Smooth muscle cell (in vitro differentiated cells): ENCODE data around the gene ARHGAP25. TPM values are rescaled to one million over a fixed set of nuclear protein-coding genes. Genes with fewer than 3 reads are reported as not detected.
A peak's percentile ranks its signal among the peaks of the same experiment; 100 is the strongest.

ENCODE experiments used
- DNase-seq: peaks from one replicate; lab custom pipeline; 2025; ENCODE audit not compliant: unreplicated experiment; lab: John Stamatoyannopoulos, UW
- H2AFZ ChIP-seq: fragments of 200-600 bp; sonication (generic); 2 replicates; pipeline ENCODE4 v1.6.0; 2016; ENCODE audit warnings: antibody characterized with exemption, low read depth, mild to moderate bottlenecking
- H3F3A ChIP-seq: fragments of 200-600 bp; sonication (generic); 2 replicates; pipeline ENCODE4 v1.6.0; 2017; ENCODE audit warnings: antibody characterized with exemption, low read depth
- H3K27ac ChIP-seq: fragments of 200-600 bp; sonication (generic); 2 replicates; pipeline ENCODE4 v1.5.1; 2016; ENCODE audit warnings: low read depth, mild to moderate bottlenecking
- H3K27me3 ChIP-seq: fragments of 200-600 bp; sonication (generic); 2 replicates; pipeline ENCODE4 v1.6.1; 2016; ENCODE audit warnings: low read depth, mild to moderate bottlenecking
- H3K36me3 ChIP-seq: fragments of 200-600 bp; sonication (generic); 2 replicates; pipeline ENCODE4 v1.5.1; 2016; ENCODE audit warnings: low read depth
- H3K4me1 ChIP-seq: fragments of 200-600 bp; sonication (generic); 2 replicates; pipeline ENCODE4 v1.5.1; 2016; ENCODE audit warnings: low read depth
- H3K4me2 ChIP-seq: fragments of 200-600 bp; sonication (generic); 2 replicates; pipeline ENCODE4 v1.6.0; 2016; ENCODE audit warnings: mild to moderate bottlenecking
- H3K4me3 ChIP-seq: fragments of 200-600 bp; sonication (generic); 2 replicates; pipeline ENCODE4 v1.5.1; 2016; ENCODE audit warnings: mild to moderate bottlenecking
- H3K79me2 ChIP-seq: fragments of 200-600 bp; sonication (generic); 2 replicates; pipeline ENCODE4 v1.6.0; 2016; ENCODE audit warnings: low read depth, mild to moderate bottlenecking
- H3K9ac ChIP-seq: fragments of 200-600 bp; sonication (generic); 2 replicates; pipeline ENCODE4 v1.6.0; 2016; ENCODE audit warnings: low read depth
- H3K9me3 ChIP-seq: fragments of 200-600 bp; sonication (generic); replicated peaks from 2 replicates; pipeline ENCODE4 v1.5.1; 2016; ENCODE audit warnings: low read depth
- H4K20me1 ChIP-seq: fragments of 200-600 bp; sonication (generic); 2 replicates; pipeline ENCODE4 v1.6.0; 2016; ENCODE audit warnings: low read depth
- CTCF ChIP-seq: fragments of 200-600 bp; sonication (generic); IDR thresholded peaks from 2 replicates; pipeline ENCODE4 v1.5.1; 2017; ENCODE audit warnings: borderline replicate concordance, mild to moderate bottlenecking, antibody characterized with exemption; ENCODE audit not compliant: insufficient read depth, poor library complexity, severe bottlenecking
- WGBS: methylation state at CpG from one replicate; pipeline ENCODE4 v1.1.7; 2016; ENCODE audit warnings: low lambda C conversion rate; 5-methylcytosine and 5-hydroxymethylcytosine counted together
- polyA plus RNA-seq: library from polyadenylated mRNA; unstranded; fragments of >200 nt; fragmentation: Nextera tagmentation; extraction: Ambion mirVana; gene quantifications from 2 replicates; pipeline ENCODE4 v1.2.1, GENCODE V29; 2016
- total RNA-seq: library from RNA; depleted of rRNA; stranded (reverse); fragments of >200 nt; gene quantifications from 2 replicates; pipeline ENCODE4 v1.2.3, GENCODE V29; 2014

The ARHGAP25 gene
- total and polyA plus RNA-seq, 2 experiments from 2014 or later, result 1.5 to 2.0 TPM

- 90% methylated on average over 3 of the region's 3 CpGs for whole genome bisulfite sequencing
- Histone ChIP-seq H3K4me3 (no peak overlapping the region), H3K36me3 (no peaks in the 10 kb centered on the region), H4K20me1 (no peaks in the 10 kb centered on the region), H3K27ac (no peak overlapping the region), H3K9ac (no peak overlapping the region), H3K9me3 (no peaks in the 10 kb centered on the region), H2AFZ (no peak overlapping the region), H3K4me2 (no peak overlapping the region), H3F3A (peaks cover 3% of the 10 kb centered on the region), H3K79me2 (no peaks in the 10 kb centered on the region), H3K4me1 (no peaks in the 10 kb centered on the region), H3K27me3 (no peaks in the 10 kb centered on the region)
- no peak for TF ChIP-seq CTCF
- no peak for DNase-seq
Observed at GRCh38 chr2:68813596-68813995, 79.0 kb downstream of the ARHGAP25 start.

DNA sequence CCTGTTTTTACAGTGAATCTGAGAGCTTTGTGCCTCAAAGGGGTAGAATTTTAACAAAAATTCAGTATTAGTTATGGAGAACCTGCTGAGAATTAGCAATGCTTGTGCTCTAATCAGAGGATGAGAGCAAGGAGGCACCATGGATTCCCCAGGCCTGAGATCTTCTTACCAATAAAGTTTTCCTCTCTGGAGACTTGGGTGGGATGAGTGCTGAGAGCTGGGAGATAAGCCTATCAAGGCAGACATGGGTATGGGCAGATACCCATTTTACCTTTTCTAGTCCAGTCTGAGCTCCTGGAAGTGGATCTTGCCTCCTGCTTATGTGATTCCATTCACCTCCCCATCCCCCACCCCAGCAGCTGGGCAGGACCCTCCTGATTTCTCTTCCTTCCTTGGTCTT lies 82.7 kb downstream of the ARHGAP25 start:
- H2AFZ ChIP-seq, result no peak overlapping the region
- no peak overlapping the region for H3K4me3 ChIP-seq
- H4K20me1 ChIP-seq, result no peaks in the 10 kb centered on the region
- no peak overlapping the region for H3K27ac ChIP-seq
- no peaks in the 10 kb centered on the region for H3F3A ChIP-seq
- H3K4me2 ChIP-seq, result no peak overlapping the region
- H3K9ac ChIP-seq, result no peak overlapping the region
- no peaks in the 10 kb centered on the region for H3K9me3 ChIP-seq
- no peak for DNase-seq
- no peaks in the 10 kb centered on the region for H3K79me2 ChIP-seq
- H3K27me3 ChIP-seq, result no peaks in the 10 kb centered on the region
- H3K36me3 ChIP-seq, result no peaks in the 10 kb centered on the region
- H3K4me1 ChIP-seq, result no peaks in the 10 kb centered on the region
- no peak for TF ChIP-seq CTCF

GRCh38 chr2:68819556-68819955 lies 84.9 kb downstream of the ARHGAP25 start:
- no peak overlapping the region for H3K9ac ChIP-seq
- H4K20me1 ChIP-seq, result no peaks in the 10 kb centered on the region
- no peak overlapping the region for H3K27ac ChIP-seq
- no peaks in the 10 kb centered on the region for H3K4me1 ChIP-seq
- H3K79me2 ChIP-seq, result no peaks in the 10 kb centered on the region
- no peak overlapping the region for H3K4me3 ChIP-seq
- no peaks in the 10 kb centered on the region for H3K36me3 ChIP-seq
- H3F3A ChIP-seq, result no peaks in the 10 kb centered on the region
- 80% methylated on average over 6 of the region's 6 CpGs for WGBS
- TF ChIP-seq CTCF, result no peak
- no peak for DNase-seq
- no peaks in the 10 kb centered on the region for H3K9me3 ChIP-seq
- H3K4me2 ChIP-seq, result no peak overlapping the region
- H3K27me3 ChIP-seq, result no peaks in the 10 kb centered on the region
- H2AFZ ChIP-seq, result peak overlapping the region; percentile 58

- 89% methylated on average over 15 of the region's 15 CpGs for WGBS
- Histone ChIP-seq H3K27ac (no peak overlapping the region), H3F3A (no peaks in the 10 kb centered on the region), H3K4me1 (no peaks in the 10 kb centered on the region), H3K4me3 (no peak overlapping the region), H3K36me3 (no peaks in the 10 kb centered on the region), H3K4me2 (no peak overlapping the region), H3K9me3 (no peaks in the 10 kb centered on the region), H2AFZ (no peak overlapping the region), H4K20me1 (no peaks in the 10 kb centered on the region), H3K27me3 (no peaks in the 10 kb centered on the region), H3K79me2 (no peaks in the 10 kb centered on the region), H3K9ac (no peak overlapping the region)
- TF ChIP-seq CTCF, result no peak
- no peak for DNase-seq
Observed at GRCh38 chr2:68822207-68822872, 87.7 kb downstream of the ARHGAP25 start.
